HepG2 (cell line): Measurements from ENCODE around the gene CALML6. TPM values are rescaled to one million over a fixed set of nuclear protein-coding genes. Genes with fewer than 3 reads are reported as not detected.

Experiments used
- AGO2 ChIP-seq: fragments of 200-400 bp; formaldehyde crosslinking; optimal IDR thresholded peaks from 2 replicates; pipeline ENCODE3; 2017; ENCODE audit warnings: mild to moderate bottlenecking, low read depth, low read length, moderate library complexity
- CBX2 ChIP-seq, 2 experiments: fragments of 200-600 bp in 1 of 2; sonication (generic); formaldehyde crosslinking in 1 of 2; IDR thresholded peaks; 2 replicates each; pipeline versions ENCODE4 v1.7.0 to v1.8.1; 2018 to 2022; ENCODE audit warnings: low read depth in 2 of 2, low read length in 1 of 2, mild to moderate bottlenecking in 1 of 2, missing genetic modification reagents in 1 of 2
- MYC ChIP-seq: sonication (generic); formaldehyde crosslinking; IDR thresholded peaks from 2 replicates; pipeline ENCODE4 v1.9.0; 2021; ENCODE audit warnings: missing genetic modification reagents, borderline replicate concordance
- NR3C1 ChIP-seq: sonication (generic); formaldehyde crosslinking; IDR thresholded peaks from 2 replicates; pipeline ENCODE4 v1.4.0; 2020; ENCODE audit warnings: missing genetic modification reagents
- RXRB ChIP-seq: IDR thresholded peaks from 2 replicates; pipeline ENCODE4 v1.6.1; 2016; ENCODE audit warnings: borderline replicate concordance, missing genetic modification reagents, missing compliant biosample characterization
- SOX6 ChIP-seq, 2 experiments: fragments of 450-650 bp in 1 of 2; sonication (generic) in 1 of 2; formaldehyde crosslinking in 1 of 2; IDR thresholded peaks; 2 replicates each; pipeline versions ENCODE4 v1.4.0 to v1.6.1; 2017 to 2020; ENCODE audit warnings: antibody characterized with exemption in 1 of 2, mild to moderate bottlenecking in 1 of 2, missing genetic modification reagents in 1 of 2
- TSC22D2 ChIP-seq: sonication (generic); formaldehyde crosslinking; IDR thresholded peaks from 2 replicates; pipeline ENCODE4 v1.5.1; 2020; ENCODE audit warnings: missing genetic modification reagents, mild to moderate bottlenecking, borderline replicate concordance
- ZBTB7A ChIP-seq: sonication (generic); formaldehyde crosslinking; IDR thresholded peaks from 2 replicates; pipeline ENCODE4 v1.8.0; 2022; ENCODE audit warnings: mild to moderate bottlenecking, missing genetic modification reagents
- ZC3H13 ChIP-seq: sonication (generic); formaldehyde crosslinking; IDR thresholded peaks from 2 replicates; pipeline ENCODE4 v1.8.1; 2023; ENCODE audit warnings: mild to moderate bottlenecking, missing genetic modification reagents, moderate library complexity
- ZC3H4 ChIP-seq: sonication (generic); formaldehyde crosslinking; IDR thresholded peaks from 2 replicates; pipeline ENCODE4 v1.4.0; 2020; ENCODE audit warnings: missing genetic modification reagents, borderline replicate concordance
- ZFP1 ChIP-seq: IDR thresholded peaks from 2 replicates; pipeline ENCODE4 v1.6.1; 2016
- ZKSCAN5 ChIP-seq: sonication (generic); formaldehyde crosslinking; IDR thresholded peaks from 2 replicates; pipeline ENCODE4 v1.5.1; 2020; ENCODE audit warnings: mild to moderate bottlenecking, missing genetic modification reagents
- polyA plus RNA-seq, 8 experiments: library from polyadenylated mRNA; depleted of rRNA in 3 of 8; stranded (reverse) in 7 of 8; unstranded in 1 of 8; fragments of >200 nt; fragmentation: Illumina TruSeq in 4 of 8; extraction: Trizol in 4 of 8; gene quantifications; 2 replicates each; pipeline versions ENCODE4 v1.2.1 to v1.2.3, GENCODE V29; 2011 to 2016; ENCODE audit warnings: low read depth in 4 of 8, missing spikeins in 1 of 8, mixed read lengths in 1 of 8; ENCODE audit not compliant: insufficient read depth in 1 of 8
- total RNA-seq, 5 experiments: library from RNA; depleted of rRNA; stranded (reverse); fragments of >200 nt; fragmentation: Illumina TruSeq; extraction: Trizol; gene quantifications; 2 replicates each; pipeline ENCODE4 v1.2.3, GENCODE V29; 2016; ENCODE audit warnings: low read depth in 1 of 5
- TF ChIP-seq, protein P1 (sequence below): IDR thresholded peaks from 2 replicates; pipeline ENCODE4 v1.6.1; 2018; ENCODE audit warnings: missing genetic modification reagents
- TF ChIP-seq, protein P2 (sequence below): sonication (generic); formaldehyde crosslinking; IDR thresholded peaks from 2 replicates; pipeline ENCODE4 v1.4.0; 2020; ENCODE audit warnings: mild to moderate bottlenecking, missing genetic modification reagents
- TF ChIP-seq, protein P3 (sequence below): IDR thresholded peaks from 2 replicates; pipeline ENCODE4 v1.6.1; 2016; ENCODE audit warnings: mild to moderate bottlenecking
- TF ChIP-seq, protein P4 (sequence below): sonication (generic); formaldehyde crosslinking; IDR thresholded peaks from 2 replicates; pipeline ENCODE4 v1.9.0; 2021; ENCODE audit warnings: missing genetic modification reagents, borderline replicate concordance
- TF ChIP-seq, protein P5 (sequence below): sonication (generic); formaldehyde crosslinking; IDR thresholded peaks from 2 replicates; pipeline ENCODE4 v1.4.0; 2020; ENCODE audit warnings: missing genetic modification reagents
- TF ChIP-seq, protein P6 (sequence below): sonication (generic); formaldehyde crosslinking; IDR thresholded peaks from 2 replicates; pipeline ENCODE4 v1.4.0; 2020; ENCODE audit warnings: mild to moderate bottlenecking, missing genetic modification reagents
- TF ChIP-seq, protein P7 (sequence below): sonication (generic); formaldehyde crosslinking; IDR thresholded peaks from 2 replicates; pipeline ENCODE4 v1.4.0; 2020; ENCODE audit warnings: missing genetic modification reagents, borderline replicate concordance

CALML6 gene
- total and polyA plus RNA-seq, 2 of the 13 experiments (the other 11 are each of a cell fraction or from before 2014, with no cell fraction given): 0.11 to 0.12 TPM

DNA sequence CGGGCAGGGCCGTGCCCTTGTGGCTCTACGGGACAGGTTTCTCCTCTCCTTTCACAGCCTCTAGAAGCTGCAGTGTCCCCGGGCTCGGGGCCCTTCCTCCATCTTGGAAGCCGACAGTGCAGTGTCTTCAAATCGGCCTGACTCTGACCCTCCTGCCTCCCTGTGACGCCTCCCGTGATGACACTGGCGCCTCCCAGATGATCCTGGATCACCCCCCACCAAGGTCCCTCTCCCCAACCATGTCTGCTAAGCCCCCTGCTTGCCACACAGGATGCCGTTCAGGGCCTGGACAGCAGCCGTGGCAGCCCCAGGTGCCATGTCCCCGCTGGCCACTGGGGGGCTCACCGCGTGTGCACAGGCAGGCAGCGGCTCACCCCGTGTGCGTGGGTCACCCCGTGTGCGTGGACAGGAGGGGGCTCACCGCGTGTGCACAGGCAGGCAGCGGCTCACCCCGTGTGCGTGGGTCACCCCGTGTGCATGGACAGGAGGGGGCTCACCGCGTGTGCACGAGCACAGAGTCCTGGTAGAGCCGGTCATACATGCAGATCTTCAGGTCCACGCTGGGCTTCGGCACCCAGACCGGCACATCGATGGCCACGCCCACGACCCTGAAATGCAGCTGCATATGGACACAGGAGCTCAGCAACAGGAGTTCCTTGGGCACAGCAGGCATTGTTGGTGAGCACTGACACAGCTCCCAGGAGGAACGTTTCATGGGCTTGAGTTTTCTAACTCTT lies 28.9 kb downstream of the CALML6 start (continued):
- TF ChIP-seq, protein P1, sequence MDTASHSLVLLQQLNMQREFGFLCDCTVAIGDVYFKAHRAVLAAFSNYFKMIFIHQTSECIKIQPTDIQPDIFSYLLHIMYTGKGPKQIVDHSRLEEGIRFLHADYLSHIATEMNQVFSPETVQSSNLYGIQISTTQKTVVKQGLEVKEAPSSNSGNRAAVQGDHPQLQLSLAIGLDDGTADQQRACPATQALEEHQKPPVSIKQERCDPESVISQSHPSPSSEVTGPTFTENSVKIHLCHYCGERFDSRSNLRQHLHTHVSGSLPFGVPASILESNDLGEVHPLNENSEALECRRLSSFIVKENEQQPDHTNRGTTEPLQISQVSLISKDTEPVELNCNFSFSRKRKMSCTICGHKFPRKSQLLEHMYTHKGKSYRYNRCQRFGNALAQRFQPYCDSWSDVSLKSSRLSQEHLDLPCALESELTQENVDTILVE: peak; percentile 62; the same call in 1 of the 2 replicates
- 0 out of 2 replicates have a peak, but pooled peaks have one; percentile 28 for TF ChIP-seq TSC22D2
- TF ChIP-seq ZC3H13 (CRISPR knock-in tag): peak; percentile 100
- peak; percentile 61; the same call in 1 of the 2 replicates for TF ChIP-seq ZC3H4 (CRISPR knock-in tag)
- TF ChIP-seq MYC (CRISPR knock-in tag): peak; percentile 88; the same call in 1 of the 2 replicates
- TF ChIP-seq ZFP1 (CRISPR knock-in tag): no peak
- TF ChIP-seq ZBTB7A (CRISPR knock-in tag): peak; percentile 96
- no peak for TF ChIP-seq SOX6 (IDR thresholded peaks at IDR 0.05)
- TF ChIP-seq SOX6 (CRISPR knock-in tag; IDR thresholded peaks at IDR 0.05): peak; percentile 61
- TF ChIP-seq, protein P2, sequence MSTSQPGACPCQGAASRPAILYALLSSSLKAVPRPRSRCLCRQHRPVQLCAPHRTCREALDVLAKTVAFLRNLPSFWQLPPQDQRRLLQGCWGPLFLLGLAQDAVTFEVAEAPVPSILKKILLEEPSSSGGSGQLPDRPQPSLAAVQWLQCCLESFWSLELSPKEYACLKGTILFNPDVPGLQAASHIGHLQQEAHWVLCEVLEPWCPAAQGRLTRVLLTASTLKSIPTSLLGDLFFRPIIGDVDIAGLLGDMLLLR (CRISPR knock-in tag): peak; percentile 44; the same call in 1 of the 2 replicates
- no peak for TF ChIP-seq AGO2
- TF ChIP-seq, protein P3, sequence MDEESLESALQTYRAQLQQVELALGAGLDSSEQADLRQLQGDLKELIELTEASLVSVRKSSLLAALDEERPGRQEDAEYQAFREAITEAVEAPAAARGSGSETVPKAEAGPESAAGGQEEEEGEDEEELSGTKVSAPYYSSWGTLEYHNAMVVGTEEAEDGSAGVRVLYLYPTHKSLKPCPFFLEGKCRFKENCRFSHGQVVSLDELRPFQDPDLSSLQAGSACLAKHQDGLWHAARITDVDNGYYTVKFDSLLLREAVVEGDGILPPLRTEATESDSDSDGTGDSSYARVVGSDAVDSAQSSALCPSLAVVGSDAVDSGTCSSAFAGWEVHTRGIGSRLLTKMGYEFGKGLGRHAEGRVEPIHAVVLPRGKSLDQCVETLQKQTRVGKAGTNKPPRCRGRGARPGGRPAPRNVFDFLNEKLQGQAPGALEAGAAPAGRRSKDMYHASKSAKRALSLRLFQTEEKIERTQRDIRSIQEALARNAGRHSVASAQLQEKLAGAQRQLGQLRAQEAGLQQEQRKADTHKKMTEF (CRISPR knock-in tag): peak; percentile 81
- TF ChIP-seq, protein P4, sequence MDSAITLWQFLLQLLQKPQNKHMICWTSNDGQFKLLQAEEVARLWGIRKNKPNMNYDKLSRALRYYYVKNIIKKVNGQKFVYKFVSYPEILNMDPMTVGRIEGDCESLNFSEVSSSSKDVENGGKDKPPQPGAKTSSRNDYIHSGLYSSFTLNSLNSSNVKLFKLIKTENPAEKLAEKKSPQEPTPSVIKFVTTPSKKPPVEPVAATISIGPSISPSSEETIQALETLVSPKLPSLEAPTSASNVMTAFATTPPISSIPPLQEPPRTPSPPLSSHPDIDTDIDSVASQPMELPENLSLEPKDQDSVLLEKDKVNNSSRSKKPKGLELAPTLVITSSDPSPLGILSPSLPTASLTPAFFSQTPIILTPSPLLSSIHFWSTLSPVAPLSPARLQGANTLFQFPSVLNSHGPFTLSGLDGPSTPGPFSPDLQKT (CRISPR knock-in tag): no peak
- no peak for TF ChIP-seq CBX2 (IDR thresholded peaks at IDR 0.05; ENCODE audit: low read depth, low read length)
- no peak; the same call in 1 of the 2 replicates for TF ChIP-seq CBX2 (CRISPR knock-in tag; IDR thresholded peaks at IDR 0.05; ENCODE audit: low read depth)
- TF ChIP-seq RXRB (CRISPR knock-in tag): peak; percentile 34; the same call in 1 of the 2 replicates
- TF ChIP-seq ZKSCAN5: 0 out of 2 replicates have a peak, but pooled peaks have one; percentile 17
- no peak for TF ChIP-seq NR3C1 (CRISPR knock-in tag)
- TF ChIP-seq, protein P5, sequence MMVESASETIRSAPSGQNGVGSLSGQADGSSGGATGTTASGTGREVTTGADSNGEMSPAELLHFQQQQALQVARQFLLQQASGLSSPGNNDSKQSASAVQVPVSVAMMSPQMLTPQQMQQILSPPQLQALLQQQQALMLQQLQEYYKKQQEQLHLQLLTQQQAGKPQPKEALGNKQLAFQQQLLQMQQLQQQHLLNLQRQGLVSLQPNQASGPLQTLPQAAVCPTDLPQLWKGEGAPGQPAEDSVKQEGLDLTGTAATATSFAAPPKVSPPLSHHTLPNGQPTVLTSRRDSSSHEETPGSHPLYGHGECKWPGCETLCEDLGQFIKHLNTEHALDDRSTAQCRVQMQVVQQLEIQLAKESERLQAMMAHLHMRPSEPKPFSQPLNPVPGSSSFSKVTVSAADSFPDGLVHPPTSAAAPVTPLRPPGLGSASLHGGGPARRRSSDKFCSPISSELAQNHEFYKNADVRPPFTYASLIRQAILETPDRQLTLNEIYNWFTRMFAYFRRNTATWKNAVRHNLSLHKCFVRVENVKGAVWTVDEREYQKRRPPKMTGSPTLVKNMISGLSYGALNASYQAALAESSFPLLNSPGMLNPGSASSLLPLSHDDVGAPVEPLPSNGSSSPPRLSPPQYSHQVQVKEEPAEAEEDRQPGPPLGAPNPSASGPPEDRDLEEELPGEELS: 0 out of 2 replicates have a peak, but pooled peaks have one; percentile 5
- TF ChIP-seq, protein P6, sequence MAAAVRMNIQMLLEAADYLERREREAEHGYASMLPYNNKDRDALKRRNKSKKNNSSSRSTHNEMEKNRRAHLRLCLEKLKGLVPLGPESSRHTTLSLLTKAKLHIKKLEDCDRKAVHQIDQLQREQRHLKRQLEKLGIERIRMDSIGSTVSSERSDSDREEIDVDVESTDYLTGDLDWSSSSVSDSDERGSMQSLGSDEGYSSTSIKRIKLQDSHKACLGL (CRISPR knock-in tag): peak; percentile 58; the same call in 1 of the 2 replicates
- TF ChIP-seq, protein P7, sequence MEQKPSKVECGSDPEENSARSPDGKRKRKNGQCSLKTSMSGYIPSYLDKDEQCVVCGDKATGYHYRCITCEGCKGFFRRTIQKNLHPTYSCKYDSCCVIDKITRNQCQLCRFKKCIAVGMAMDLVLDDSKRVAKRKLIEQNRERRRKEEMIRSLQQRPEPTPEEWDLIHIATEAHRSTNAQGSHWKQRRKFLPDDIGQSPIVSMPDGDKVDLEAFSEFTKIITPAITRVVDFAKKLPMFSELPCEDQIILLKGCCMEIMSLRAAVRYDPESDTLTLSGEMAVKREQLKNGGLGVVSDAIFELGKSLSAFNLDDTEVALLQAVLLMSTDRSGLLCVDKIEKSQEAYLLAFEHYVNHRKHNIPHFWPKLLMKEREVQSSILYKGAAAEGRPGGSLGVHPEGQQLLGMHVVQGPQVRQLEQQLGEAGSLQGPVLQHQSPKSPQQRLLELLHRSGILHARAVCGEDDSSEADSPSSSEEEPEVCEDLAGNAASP (CRISPR knock-in tag): peak; percentile 63; the same call in 1 of the 2 replicates
